ENCODE measurements around the gene CMTR2. TPM values are rescaled to one million over a fixed set of nuclear protein-coding genes. Genes with fewer than 3 reads are reported as not detected.

The CMTR2 gene
- total RNA-seq, 1 experiment from 2014 or later: 15.5 TPM

DNA sequence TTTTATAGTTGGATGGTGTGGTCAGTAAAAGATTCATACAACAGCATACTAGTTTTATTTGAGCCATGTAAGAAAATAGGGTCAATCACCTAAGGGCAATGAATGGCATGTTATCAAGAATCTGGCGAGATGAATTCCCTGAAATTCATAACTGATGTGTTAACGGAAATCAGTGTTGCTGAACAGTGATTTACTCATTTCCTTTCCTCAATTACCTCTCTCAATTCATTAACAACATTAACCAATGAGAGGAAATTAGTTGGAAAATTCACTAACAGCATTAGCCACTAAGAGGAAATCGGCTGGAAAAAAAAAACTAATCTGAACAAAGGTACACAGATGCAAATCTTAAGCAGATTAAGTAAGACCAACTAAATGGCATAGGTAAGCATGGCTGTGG lies 6.3 kb downstream of the CMTR2 start:
- WGBS (ENCODE audit: extremely low coverage, insufficient read length, low lambda C conversion rate): no CpG with 5 or more reads among the region's 3 CpGs
- H3K79me1 ChIP-seq (ENCODE audit: insufficient read depth, low read depth, low read length, poor library complexity, severe bottlenecking): peaks cover 4% of the 10 kb centered on the region
- H3K4me2 ChIP-seq (ENCODE audit: insufficient read depth, insufficient read length, low read length): no peak overlapping the region
- no peak overlapping the region for H4K5ac ChIP-seq (ENCODE audit: insufficient read length, low read depth, low read length)
- H4K20me1 ChIP-seq (ENCODE audit: control insufficient read depth, insufficient read depth, insufficient read length): no peaks in the 10 kb centered on the region
- H3T11ph ChIP-seq (ENCODE audit: low read length): no peak overlapping the region
- no peak overlapping the region for H2AFZ ChIP-seq (ENCODE audit: low read length)
- H2BK12ac ChIP-seq (ENCODE audit: insufficient read length, low read depth, low read length): no peak overlapping the region
- H2BK20ac ChIP-seq (ENCODE audit: low read depth, low read length, poor library complexity, severe bottlenecking): no peak overlapping the region
- H2AK5ac ChIP-seq (ENCODE audit: insufficient read length, low read length): no peak overlapping the region
- H3K23ac ChIP-seq (ENCODE audit: insufficient read length, low read depth, low read length): no peak overlapping the region
- no peak overlapping the region for H3K56ac ChIP-seq (ENCODE audit: insufficient read length, low read depth, low read length)
- no peak overlapping the region for H3K27ac ChIP-seq (ENCODE audit: insufficient read length, low read depth, low read length)
- Mint-ChIP-seq H3K27ac (no peak overlapping the region), H3K4me1 (peaks cover 1 to 3% of the 10 kb centered on the region in 2 experiments), H3K36me3 (ENCODE audit: insufficient read depth in 1 of 3, low read depth in 3 of 3) (peaks cover 5 to 40% (median 35%) of the 10 kb centered on the region in 3 experiments; a peak in 6 of 7 replicates), H3K9me3 (no peaks in the 10 kb centered on the region), H3K27me3 (ENCODE audit: low read depth) (no peaks in the 10 kb centered on the region), H3K4me3 (no peak overlapping the region)
- H3K27me3 ChIP-seq (ENCODE audit: insufficient read depth, low read length): no peaks in the 10 kb centered on the region
- H3K4ac ChIP-seq (ENCODE audit: low read depth, low read length): no peak overlapping the region
- H3K79me2 ChIP-seq (ENCODE audit: insufficient read depth, low read length): no peaks in the 10 kb centered on the region; the same call in 1 of the 2 replicates
- H3K18ac ChIP-seq (ENCODE audit: insufficient read length, low read depth, low read length): no peak overlapping the region
- no peak overlapping the region for H2BK120ac ChIP-seq (ENCODE audit: low read depth, low read length, poor library complexity, severe bottlenecking)
- no peaks in the 10 kb centered on the region for H3K9me3 ChIP-seq (ENCODE audit: control insufficient read depth, low read depth, low read length)
- no peak for TF ChIP-seq CTCF (conservative IDR thresholded peaks at IDR 0.05)
- no peak overlapping the region for H3K14ac ChIP-seq (ENCODE audit: insufficient read depth, low read length)
- H3K23me2 ChIP-seq (ENCODE audit: insufficient read length, low read depth, low read length, poor library complexity, severe bottlenecking): no peaks in the 10 kb centered on the region
- no peak overlapping the region for H3K9ac ChIP-seq (ENCODE audit: extremely low read depth, insufficient read length, low read length)
- no peak overlapping the region for H4K8ac ChIP-seq (replicated peaks; ENCODE audit: insufficient read length, low read depth, low read length)
- H3K4me1 ChIP-seq (ENCODE audit: insufficient read depth, low read length): no peaks in the 10 kb centered on the region
- no peak overlapping the region for H2BK5ac ChIP-seq (ENCODE audit: insufficient read length, low read length)
- DNase-seq: no peak
- no peak overlapping the region for H2BK15ac ChIP-seq (ENCODE audit: low read depth, low read length)
- no peak overlapping the region for H4K91ac ChIP-seq (ENCODE audit: insufficient read length, low read depth, low read length)

Measured in H9 (cell line).